K562 (cell line): ENCODE results near the gene WDR64. TPM values are rescaled to one million over a fixed set of nuclear protein-coding genes. Genes with fewer than 3 reads are reported as not detected.

ENCODE experiments used
- FOXK2 ChIP-seq, 2 experiments: fragments of 450-650 bp; IDR thresholded peaks in 1 of 2; conservative IDR thresholded peaks in 1 of 2; 2 replicates each; pipeline ENCODE4 v1.6.1; 2016; ENCODE audit warnings: low read depth in 2 of 2, mild to moderate bottlenecking in 1 of 2
- HMG20A ChIP-seq: fragments of 450-650 bp; formaldehyde crosslinking; conservative IDR thresholded peaks from 2 replicates; pipeline ENCODE4 v1.4.0; 2020; ENCODE audit warnings: mild to moderate bottlenecking, mixed read lengths
- NCOA1 ChIP-seq: fragments of 450-650 bp; IDR thresholded peaks from 2 replicates; pipeline ENCODE4 v1.6.1; 2016; ENCODE audit warnings: low read depth
- POU5F1 ChIP-seq: fragments of 150-350 bp; IDR thresholded peaks from 2 replicates; pipeline ENCODE4 v1.6.1; 2014; ENCODE audit warnings: borderline replicate concordance, low read length, low read depth, mild to moderate bottlenecking; ENCODE audit not compliant: partially characterized antibody
- RBM39 ChIP-seq: fragments of 200-400 bp; formaldehyde crosslinking; optimal IDR thresholded peaks from 2 replicates; pipeline ENCODE3; 2018; ENCODE audit warnings: low read depth, low read length
- SAP30 ChIP-seq: fragments of 200-600 bp; sonication (generic); IDR thresholded peaks from 2 replicates; pipeline ENCODE4 v1.6.1; 2012; ENCODE audit warnings: borderline replicate concordance, low read depth, mild to moderate bottlenecking, moderate library complexity, low read length, control low read depth, inconsistent platforms; ENCODE audit not compliant: insufficient read depth, poor library complexity, severe bottlenecking
- SNRNP70 ChIP-seq: fragments of 200-400 bp; formaldehyde crosslinking; optimal IDR thresholded peaks from 2 replicates; pipeline ENCODE3; 2017; ENCODE audit warnings: low read depth, low read length
- ZKSCAN3 ChIP-seq: fragments of 250-450 bp; sonication (Bioruptor Pico); IDR thresholded peaks from 2 replicates; pipeline ENCODE4 v1.4.0; 2020
- ZNF12 ChIP-seq: sonication (generic); formaldehyde crosslinking; IDR thresholded peaks from 2 replicates; pipeline ENCODE4 v1.4.0; 2020; ENCODE audit warnings: mild to moderate bottlenecking, missing genetic modification reagents
- ZNF134 ChIP-seq: fragments of 250-450 bp; sonication (Bioruptor Pico); conservative IDR thresholded peaks from 2 replicates; pipeline ENCODE4 v1.4.0; 2020
- ZNF146 ChIP-seq: IDR thresholded peaks from one replicate; pipeline ENCODE4 v1.6.1; 2018; ENCODE audit warnings: missing compliant biosample characterization; ENCODE audit not compliant: unreplicated experiment
- ZNF316 ChIP-seq: fragments of 450-650 bp; IDR thresholded peaks from 2 replicates; pipeline ENCODE4 v1.6.1; 2016
- ZNF384 ChIP-seq: IDR thresholded peaks from 2 replicates; pipeline ENCODE4 v1.6.1; 2012; ENCODE audit warnings: low read depth, low read length, improper control_type of control experiment
- polyA plus RNA-seq, 8 experiments: library from polyadenylated mRNA; depleted of rRNA in 4 of 8; stranded (reverse) in 5 of 8; unstranded in 3 of 8; fragments of >200 nt; fragmentation: Nextera tagmentation in 2 of 8; fragmentation: Illumina TruSeq in 1 of 8; extraction: Ambion mirVana in 2 of 8; extraction: Trizol in 1 of 8; gene quantifications; 2 replicates each; pipeline versions ENCODE4 v1.2.1 to v1.2.3, GENCODE V29; 2011 to 2014; ENCODE audit warnings: inconsistent platforms in 1 of 8, missing spikeins in 1 of 8
- total RNA-seq, 7 experiments: library from RNA; depleted of rRNA in 6 of 7; stranded (reverse); fragments of >200 nt in 6 of 7; fragmentation: Illumina TruSeq in 2 of 7; extraction: Trizol in 2 of 7; gene quantifications; 2 replicates each; pipeline versions ENCODE4 v1.2.1 to v1.2.3, GENCODE V29; 2011 to 2021; ENCODE audit warnings: low replicate concordance in 1 of 7
- TF ChIP-seq, protein P1 (sequence below), 2 experiments: fragments of 450-650 bp; IDR thresholded peaks; 2 replicates each; pipeline ENCODE4 v1.6.1; 2016; ENCODE audit warnings: mild to moderate bottlenecking in 2 of 2, borderline replicate concordance in 1 of 2, low read depth in 1 of 2, moderate library complexity in 1 of 2
- TF ChIP-seq, protein P2 (sequence below): fragments of 450-650 bp; IDR thresholded peaks from 2 replicates; pipeline ENCODE4 v1.6.1; 2017; ENCODE audit warnings: antibody characterized with exemption, mild to moderate bottlenecking

Gene WDR64
- total and polyA plus RNA-seq, 9 of the 15 experiments (the other 6 are each of a cell fraction or from before 2014, with no cell fraction given): 0.06 to 0.29 (median 0.19) TPM; not detected in 5

DNA sequence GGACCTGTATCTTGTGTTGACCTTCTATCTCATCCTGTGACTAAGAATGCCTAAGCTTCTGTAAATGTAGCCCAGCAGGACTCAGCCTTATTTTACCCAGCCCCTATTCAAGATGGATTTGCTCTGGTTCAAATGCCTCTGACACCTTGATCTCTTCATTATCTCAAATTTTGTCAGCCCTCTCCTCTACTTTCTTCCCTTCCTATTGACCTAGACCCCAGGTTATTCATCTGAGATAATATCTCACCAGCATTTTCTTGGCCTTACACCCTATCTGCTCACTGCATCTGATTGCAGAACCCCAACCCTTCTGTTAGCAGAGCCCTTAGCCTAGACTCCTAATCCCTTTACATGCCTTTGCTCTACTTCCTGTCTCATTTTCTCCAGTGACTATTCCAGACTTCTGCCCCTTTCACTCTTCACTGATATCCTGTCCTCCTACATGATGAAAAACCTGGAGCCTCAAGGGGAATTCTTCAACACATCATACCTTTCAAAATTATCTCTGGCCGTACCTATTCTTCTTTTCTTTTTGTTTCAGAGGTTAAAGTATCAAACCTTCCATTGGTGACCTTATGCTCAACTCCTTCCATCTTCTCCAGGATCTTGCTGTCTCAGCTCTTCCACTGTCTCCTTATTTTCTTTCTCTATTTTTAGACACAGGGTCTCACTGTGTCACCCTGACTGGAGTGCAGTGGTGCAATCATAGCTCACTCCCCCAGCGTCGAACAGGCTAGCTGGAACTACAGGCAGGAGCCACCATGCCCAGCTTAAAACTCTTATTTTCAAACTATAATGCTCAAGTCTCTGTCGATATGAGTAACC is 44.9 kb downstream of the WDR64 start (continued):
- TF ChIP-seq, protein P1, sequence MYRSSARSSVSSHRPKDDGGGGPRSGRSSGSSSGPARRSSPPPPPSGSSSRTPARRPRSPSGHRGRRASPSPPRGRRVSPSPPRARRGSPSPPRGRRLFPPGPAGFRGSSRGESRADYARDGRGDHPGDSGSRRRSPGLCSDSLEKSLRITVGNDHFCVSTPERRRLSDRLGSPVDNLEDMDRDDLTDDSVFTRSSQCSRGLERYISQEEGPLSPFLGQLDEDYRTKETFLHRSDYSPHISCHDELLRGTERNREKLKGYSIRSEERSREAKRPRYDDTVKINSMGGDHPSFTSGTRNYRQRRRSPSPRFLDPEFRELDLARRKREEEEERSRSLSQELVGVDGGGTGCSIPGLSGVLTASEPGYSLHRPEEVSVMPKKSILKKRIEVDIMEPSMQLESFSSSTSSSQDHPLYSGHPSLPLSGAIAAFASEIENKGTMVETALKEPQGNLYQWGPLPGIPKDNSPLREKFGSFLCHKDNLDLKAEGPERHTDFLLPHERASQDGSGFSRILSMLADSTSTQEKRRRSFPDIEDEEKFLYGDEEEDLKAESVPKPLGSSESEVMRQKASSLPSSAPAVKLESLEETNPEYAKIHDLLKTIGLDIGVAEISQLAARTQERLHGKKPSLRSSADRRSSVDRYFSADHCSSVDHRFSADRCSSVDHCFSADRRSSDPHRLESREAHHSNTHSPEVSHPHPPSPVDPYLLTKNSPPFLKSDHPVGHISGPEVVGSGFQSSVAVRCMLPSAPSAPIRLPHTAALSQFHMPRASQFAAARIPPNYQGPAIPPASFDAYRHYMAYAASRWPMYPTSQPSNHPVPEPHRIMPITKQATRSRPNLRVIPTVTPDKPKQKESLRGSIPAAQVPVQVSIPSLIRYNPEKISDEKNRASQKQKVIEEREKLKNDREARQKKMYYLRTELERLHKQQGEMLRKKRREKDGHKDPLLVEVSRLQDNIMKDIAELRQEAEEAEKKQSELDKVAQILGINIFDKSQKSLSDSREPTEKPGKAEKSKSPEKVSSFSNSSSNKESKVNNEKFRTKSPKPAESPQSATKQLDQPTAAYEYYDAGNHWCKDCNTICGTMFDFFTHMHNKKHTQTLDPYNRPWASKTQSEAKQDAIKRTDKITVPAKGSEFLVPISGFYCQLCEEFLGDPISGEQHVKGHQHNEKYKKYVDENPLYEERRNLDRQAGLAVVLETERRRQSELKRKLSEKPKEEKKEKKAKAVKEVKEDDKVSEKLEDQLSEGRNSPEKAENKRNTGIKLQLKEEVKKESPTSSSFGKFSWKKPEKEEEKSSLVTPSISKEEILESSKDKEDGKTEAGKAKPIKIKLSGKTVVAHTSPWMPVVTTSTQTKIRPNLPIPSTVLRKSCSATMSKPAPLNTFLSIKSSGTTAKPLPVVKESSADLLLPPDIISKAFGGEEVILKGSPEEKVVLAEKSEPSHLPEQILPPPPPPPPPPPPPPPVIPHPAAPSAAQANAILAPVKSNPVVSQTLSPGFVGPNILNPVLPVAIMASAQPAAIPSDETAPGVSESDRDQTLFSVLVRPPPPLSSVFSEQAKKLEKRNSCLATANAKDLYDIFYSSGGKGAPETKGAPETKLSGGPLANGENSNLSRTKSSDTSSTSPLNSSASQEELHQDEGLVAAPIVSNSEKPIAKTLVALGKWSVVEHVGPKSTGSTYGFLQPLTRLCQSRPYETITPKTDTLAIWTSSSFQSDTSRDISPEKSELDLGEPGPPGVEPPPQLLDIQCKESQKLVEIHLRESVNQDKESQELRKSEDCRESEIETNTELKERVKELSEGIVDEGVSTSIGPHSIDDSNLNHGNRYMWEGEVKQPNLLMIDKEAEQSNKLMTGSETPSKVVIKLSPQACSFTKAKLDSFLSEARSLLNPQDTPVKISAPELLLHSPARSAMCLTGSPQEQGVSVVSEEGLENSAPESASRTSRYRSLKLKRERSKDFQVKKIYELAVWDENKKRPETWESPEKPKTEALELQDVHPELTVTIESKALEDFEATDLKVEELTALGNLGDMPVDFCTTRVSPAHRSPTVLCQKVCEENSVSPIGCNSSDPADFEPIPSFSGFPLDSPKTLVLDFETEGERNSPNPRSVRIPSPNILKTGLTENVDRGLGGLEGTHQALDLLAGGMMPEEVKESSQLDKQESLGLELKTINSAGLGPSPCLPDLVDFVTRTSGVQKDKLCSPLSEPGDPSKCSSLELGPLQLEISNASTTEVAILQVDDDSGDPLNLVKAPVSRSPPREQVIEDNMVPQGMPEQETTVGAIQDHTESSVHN (IDR thresholded peaks at IDR 0.05; ENCODE audit: borderline replicate concordance in 1 of 2, low read depth in 1 of 2): no peak
- TF ChIP-seq, protein P2, sequence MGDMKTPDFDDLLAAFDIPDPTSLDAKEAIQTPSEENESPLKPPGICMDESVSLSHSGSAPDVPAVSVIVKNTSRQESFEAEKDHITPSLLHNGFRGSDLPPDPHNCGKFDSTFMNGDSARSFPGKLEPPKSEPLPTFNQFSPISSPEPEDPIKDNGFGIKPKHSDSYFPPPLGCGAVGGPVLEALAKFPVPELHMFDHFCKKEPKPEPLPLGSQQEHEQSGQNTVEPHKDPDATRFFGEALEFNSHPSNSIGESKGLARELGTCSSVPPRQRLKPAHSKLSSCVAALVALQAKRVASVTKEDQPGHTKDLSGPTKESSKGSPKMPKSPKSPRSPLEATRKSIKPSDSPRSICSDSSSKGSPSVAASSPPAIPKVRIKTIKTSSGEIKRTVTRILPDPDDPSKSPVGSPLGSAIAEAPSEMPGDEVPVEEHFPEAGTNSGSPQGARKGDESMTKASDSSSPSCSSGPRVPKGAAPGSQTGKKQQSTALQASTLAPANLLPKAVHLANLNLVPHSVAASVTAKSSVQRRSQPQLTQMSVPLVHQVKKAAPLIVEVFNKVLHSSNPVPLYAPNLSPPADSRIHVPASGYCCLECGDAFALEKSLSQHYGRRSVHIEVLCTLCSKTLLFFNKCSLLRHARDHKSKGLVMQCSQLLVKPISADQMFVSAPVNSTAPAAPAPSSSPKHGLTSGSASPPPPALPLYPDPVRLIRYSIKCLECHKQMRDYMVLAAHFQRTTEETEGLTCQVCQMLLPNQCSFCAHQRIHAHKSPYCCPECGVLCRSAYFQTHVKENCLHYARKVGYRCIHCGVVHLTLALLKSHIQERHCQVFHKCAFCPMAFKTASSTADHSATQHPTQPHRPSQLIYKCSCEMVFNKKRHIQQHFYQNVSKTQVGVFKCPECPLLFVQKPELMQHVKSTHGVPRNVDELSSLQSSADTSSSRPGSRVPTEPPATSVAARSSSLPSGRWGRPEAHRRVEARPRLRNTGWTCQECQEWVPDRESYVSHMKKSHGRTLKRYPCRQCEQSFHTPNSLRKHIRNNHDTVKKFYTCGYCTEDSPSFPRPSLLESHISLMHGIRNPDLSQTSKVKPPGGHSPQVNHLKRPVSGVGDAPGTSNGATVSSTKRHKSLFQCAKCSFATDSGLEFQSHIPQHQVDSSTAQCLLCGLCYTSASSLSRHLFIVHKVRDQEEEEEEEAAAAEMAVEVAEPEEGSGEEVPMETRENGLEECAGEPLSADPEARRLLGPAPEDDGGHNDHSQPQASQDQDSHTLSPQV: peak; percentile 100
- peak; percentile 33; the same call in 1 of the 2 replicates for TF ChIP-seq ZNF134
- TF ChIP-seq HMG20A: 0 out of 2 replicates have a peak, but pooled peaks have one; percentile 33
- no peak for TF ChIP-seq POU5F1
- TF ChIP-seq ZNF316: peak; percentile 88
- TF ChIP-seq FOXK2 (conservative IDR thresholded peaks at IDR 0.05 in 1 of 2, IDR thresholded peaks at IDR 0.05 in 1 of 2; ENCODE audit: low read depth in 2 of 2): no peak
- TF ChIP-seq SAP30: no peak
- no peak for TF ChIP-seq NCOA1
- TF ChIP-seq ZKSCAN3 (CRISPR knock-in tag): peak; percentile 65
- no peak for TF ChIP-seq ZNF12 (CRISPR knock-in tag)
- no peak for TF ChIP-seq SNRNP70
- TF ChIP-seq ZNF146 (CRISPR knock-in tag): no peak
- TF ChIP-seq ZNF384: no peak
- TF ChIP-seq RBM39: no peak
